Lower lobe of right lung (tissue), 2 donors: ENCODE measurements around the gene GRIA1. TPM values are rescaled to one million over a fixed set of nuclear protein-coding genes. Genes with fewer than 3 reads are reported as not detected.

Experiments used
- ATAC-seq, 2 donors: fragments of 200-7000 bp; cut with Tn5 transposase; one replicate each; pipeline ENCODE4 v1.9.1; 2020 to 2022; ENCODE audit warnings: mild to moderate bottlenecking in 2 of 2, moderate library complexity in 2 of 2
- DNase-seq: peaks from one replicate; pipeline ENCODE4 v3.0.0-alpha.2; 2020
- H3K27ac ChIP-seq: fragments of 200-600 bp; one replicate; pipeline ENCODE4 v1.8.0; 2022
- H3K27me3 ChIP-seq: fragments of 200-600 bp; one replicate; pipeline ENCODE4 v1.8.0; 2022; ENCODE audit warnings: low read depth
- H3K36me3 ChIP-seq: fragments of 200-600 bp; one replicate; pipeline ENCODE4 v1.8.0; 2022; ENCODE audit warnings: mild to moderate bottlenecking
- H3K4me1 ChIP-seq: fragments of 200-600 bp; one replicate; pipeline ENCODE4 v1.8.0; 2022
- H3K4me3 ChIP-seq: fragments of 200-600 bp; one replicate; pipeline ENCODE4 v1.8.0; 2022; ENCODE audit warnings: mild to moderate bottlenecking
- H3K9me3 ChIP-seq: fragments of 200-600 bp; one replicate; pipeline ENCODE4 v1.8.0; 2022
- CTCF ChIP-seq: fragments of 200-600 bp; IDR thresholded peaks from one replicate; pipeline ENCODE4 v1.8.0; 2022; ENCODE audit warnings: antibody characterized with exemption, mild to moderate bottlenecking
- intact Hi-C: fragments of 100-400 bp; cut with DNase I; formaldehyde crosslinking; loops from one replicate; pipeline ENCODE4 v1.11.0; 2022
- total RNA-seq: library from RNA; stranded (reverse); fragmentation: NEBNext Ultra II Directional; extraction: Animal tissue kit (Norgen Biotek cat#: 25700); gene quantifications from one replicate; pipeline ENCODE4 v1.2.1, GENCODE V29; 2021
- donor health status: DM: no; HTN: yes; CAD: no; lungs with severe emphysema.

The GRIA1 gene
- total RNA-seq, 1 donor from 2014 or later = 10.3 TPM

- DNase-seq (no peak), ATAC-seq (no peak)
- TF ChIP-seq CTCF = no peak
- intact Hi-C loops = no loop called here
- Histone ChIP-seq H3K4me3 (no peak overlapping the region), H3K4me1 (no peaks in the 10 kb centered on the region), H3K27me3 (no peaks in the 10 kb centered on the region), H3K36me3 (no peaks in the 10 kb centered on the region), H3K9me3 (no peaks in the 10 kb centered on the region), H3K27ac (no peak overlapping the region)
Observed at GRCh38 chr5:153696256-153696655, 205.8 kb downstream of the GRIA1 start.

GRCh38 chr5:153699035-153699434, 208.6 kb downstream of the GRIA1 start:
- H3K9me3 ChIP-seq = no peaks in the 10 kb centered on the region
- H3K4me1 ChIP-seq = no peaks in the 10 kb centered on the region
- no peaks in the 10 kb centered on the region for H3K27me3 ChIP-seq
- no peak overlapping the region for H3K4me3 ChIP-seq
- DNase-seq = no peak
- H3K36me3 ChIP-seq = no peaks in the 10 kb centered on the region
- no peak for TF ChIP-seq CTCF
- intact Hi-C loops = no loop called here
- no peak for ATAC-seq
- no peak overlapping the region for H3K27ac ChIP-seq

GRCh38 chr5:153700940-153701339, 210.5 kb downstream of the GRIA1 start:
- Histone ChIP-seq H3K4me3 (no peak overlapping the region), H3K36me3 (no peaks in the 10 kb centered on the region), H3K4me1 (no peaks in the 10 kb centered on the region), H3K9me3 (no peaks in the 10 kb centered on the region), H3K27me3 (no peaks in the 10 kb centered on the region), H3K27ac (no peak overlapping the region)
- TF ChIP-seq CTCF = no peak
- intact Hi-C loops = no loop called here
- ATAC-seq (no peak), DNase-seq (no peak)

- H3K27me3 ChIP-seq = no peaks in the 10 kb centered on the region
Observed at GRCh38 chr5:153702265-153702664, 211.8 kb downstream of the GRIA1 start.

GRCh38 chr5:153704110-153704509, 213.6 kb downstream of the GRIA1 start:
- Histone ChIP-seq H3K4me3 (no peak overlapping the region), H3K27me3 (no peaks in the 10 kb centered on the region), H3K4me1 (no peaks in the 10 kb centered on the region), H3K9me3 (no peaks in the 10 kb centered on the region), H3K36me3 (no peaks in the 10 kb centered on the region), H3K27ac (no peak overlapping the region)
- ATAC-seq = no peak
- DNase-seq = no peak
- intact Hi-C loops = no loop called here
- no peak for TF ChIP-seq CTCF

More at GRCh38 chr5:153702265-153702664, 211.8 kb downstream of the GRIA1 start:
- no peak for ATAC-seq
- no peak overlapping the region for H3K27ac ChIP-seq
- intact Hi-C loops = no loop called here
- no peaks in the 10 kb centered on the region for H3K36me3 ChIP-seq
- no peaks in the 10 kb centered on the region for H3K4me1 ChIP-seq
- H3K9me3 ChIP-seq = no peaks in the 10 kb centered on the region
- no peak for TF ChIP-seq CTCF
- no peak for DNase-seq
- H3K4me3 ChIP-seq = no peak overlapping the region

- Histone ChIP-seq H3K4me3 (no peak overlapping the region), H3K9me3 (no peaks in the 10 kb centered on the region), H3K36me3 (no peaks in the 10 kb centered on the region), H3K27me3 (no peaks in the 10 kb centered on the region), H3K4me1 (no peaks in the 10 kb centered on the region), H3K27ac (no peak overlapping the region)
- intact Hi-C loops = no loop called here
- DNase-seq = no peak
- no peak for ATAC-seq
- TF ChIP-seq CTCF = no peak
Observed at GRCh38 chr5:153707626-153708025, 217.2 kb downstream of the GRIA1 start.
